ENCODE measurements around the gene CD80. TPM values are rescaled to one million over a fixed set of nuclear protein-coding genes. Genes with fewer than 3 reads are reported as not detected.

Gene CD80
- total RNA-seq, 4 donors from 2014 or later: 0.65 to 4.4 (median 2.0) TPM

- no peak for TF ChIP-seq CTCF (IDR thresholded peaks at IDR 0.05; ENCODE audit: low read depth)
These were observed 34.3 kb downstream of the CD80 start for GRCh38 chr3:119524931-119525662.

GRCh38 chr3:119518026-119518425, 41.4 kb downstream of the CD80 start:
- no peak for TF ChIP-seq CTCF (IDR thresholded peaks at IDR 0.05; ENCODE audit: low read depth)

- no peak for TF ChIP-seq CTCF (IDR thresholded peaks at IDR 0.05; ENCODE audit: low read depth)
These were observed 42.3 kb downstream of the CD80 start for GRCh38 chr3:119517112-119517511.

- TF ChIP-seq CTCF (IDR thresholded peaks at IDR 0.05; ENCODE audit: low read depth): no peak
These were observed 44.8 kb downstream of the CD80 start for GRCh38 chr3:119514637-119515036.

GRCh38 chr3:119510690-119511089, 48.7 kb downstream of the CD80 start:
- TF ChIP-seq CTCF (IDR thresholded peaks at IDR 0.05; ENCODE audit: low read depth): no peak

- TF ChIP-seq CTCF (IDR thresholded peaks at IDR 0.05; ENCODE audit: low read depth): no peak
These were observed 51.1 kb downstream of the CD80 start for GRCh38 chr3:119508172-119508845.

GRCh38 chr3:119507404-119507803, 52.0 kb downstream of the CD80 start:
- no peak for TF ChIP-seq CTCF (IDR thresholded peaks at IDR 0.05; ENCODE audit: low read depth)
